Measurements from ENCODE around the gene ZGRF1. TPM values are rescaled to one million over a fixed set of nuclear protein-coding genes. Genes with fewer than 3 reads are reported as not detected.
"Not testable (repeated sequence)": the region's sequence is repeated elsewhere in the genome, so short reads cannot be mapped to it uniquely, and the experiment has no call there.

Gene ZGRF1
- polyA plus RNA-seq, 2 of the 4 experiments (the other 2 are of a cell fraction), result 5.4 to 7.4 TPM

DNA sequence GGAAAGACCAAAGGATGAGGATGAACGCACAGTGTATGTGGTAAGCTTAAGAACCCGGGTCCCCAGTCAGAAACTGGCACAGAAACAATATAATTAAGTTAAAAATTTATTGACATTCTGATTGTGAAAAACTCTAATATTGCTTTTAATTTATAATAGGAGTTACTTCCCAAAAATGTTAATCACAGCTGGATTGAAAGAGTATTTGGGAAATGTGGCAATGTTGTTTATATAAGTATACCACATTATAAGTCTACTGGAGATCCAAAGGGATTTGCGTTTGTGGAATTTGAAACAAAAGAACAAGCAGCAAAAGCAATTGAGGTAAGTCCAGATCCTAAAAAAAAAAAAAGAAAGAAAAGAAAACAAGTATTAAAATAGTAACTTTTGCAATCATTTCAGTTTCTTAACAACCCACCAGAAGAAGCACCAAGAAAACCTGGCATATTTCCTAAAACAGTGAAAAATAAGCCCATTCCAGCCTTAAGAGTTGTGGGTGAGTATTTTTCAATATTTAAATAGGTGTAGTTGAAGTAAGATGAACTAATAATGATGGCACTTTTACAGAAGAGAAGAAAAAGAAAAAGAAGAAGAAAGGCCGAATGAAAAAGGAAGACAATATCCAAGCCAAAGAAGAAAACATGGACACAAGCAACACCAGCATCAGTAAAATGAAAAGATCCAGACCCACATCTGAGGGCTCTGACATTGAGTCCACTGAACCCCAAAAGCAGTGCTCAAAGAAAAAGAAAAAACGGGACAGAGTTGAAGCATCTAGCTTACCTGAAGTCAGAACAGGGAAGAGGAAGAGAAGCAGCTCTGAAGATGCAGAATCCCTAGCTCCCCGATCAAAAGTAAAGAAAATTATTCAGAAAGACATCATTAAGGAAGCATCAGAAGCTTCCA lies 10.2 kb upstream of the ZGRF1 start:
- no peak for ATAC-seq
- Histone ChIP-seq H3K4me1 (no peaks in the 10 kb centered on the region), H3K4me3 (no peak overlapping the region), H3K4me2 (no peak overlapping the region), H3K9me3 (no peaks in the 10 kb centered on the region), H3K27ac (no peak overlapping the region)
- no peak for DNase-seq (ENCODE audit: low read depth in 1 of 2, low spot score in 1 of 2)
- ChIA-PET POLR2A (no interaction called here), CTCF (interaction anchor here (1.4 kb wide), 1 partner anchor 10 kb away, joined by 4 read pairs; the partner anchor contains the start of gene LARP7)
- TF ChIP-seq, protein P1, sequence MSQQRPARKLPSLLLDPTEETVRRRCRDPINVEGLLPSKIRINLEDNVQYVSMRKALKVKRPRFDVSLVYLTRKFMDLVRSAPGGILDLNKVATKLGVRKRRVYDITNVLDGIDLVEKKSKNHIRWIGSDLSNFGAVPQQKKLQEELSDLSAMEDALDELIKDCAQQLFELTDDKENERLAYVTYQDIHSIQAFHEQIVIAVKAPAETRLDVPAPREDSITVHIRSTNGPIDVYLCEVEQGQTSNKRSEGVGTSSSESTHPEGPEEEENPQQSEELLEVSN (IDR thresholded peaks at IDR 0.05; ENCODE audit: borderline replicate concordance, low read depth), result no peak
- TF ChIP-seq MAFK (IDR thresholded peaks at IDR 0.05; ENCODE audit: partially characterized antibody) (no peak), FOXS1 (CRISPR knock-in tag; IDR thresholded peaks at IDR 0.05) (no peak), EHMT2 (IDR thresholded peaks at IDR 0.05; ENCODE audit: low read depth) (no peak), MAZ (IDR thresholded peaks at IDR 0.05; ENCODE audit: borderline replicate concordance, low read depth, low read length) (no peak), RCOR1 (IDR thresholded peaks at IDR 0.05; ENCODE audit: low read depth, low read length) (no peak), HEYL (CRISPR knock-in tag; IDR thresholded peaks at IDR 0.05) (no peak), CBX8 (IDR thresholded peaks at IDR 0.05) (no peak), CEBPB (IDR thresholded peaks at IDR 0.05) (no peak), TP53 (CRISPR knock-in tag; IDR thresholded peaks at IDR 0.05) (no peak), ZC3H11A (IDR thresholded peaks at IDR 0.05) (no peak), ZFP36 (IDR thresholded peaks at IDR 0.05; ENCODE audit: borderline replicate concordance, partially characterized antibody) (no peak), EP300 (IDR thresholded peaks at IDR 0.05) (no peak), POLR2AphosphoS2 (conservative IDR thresholded peaks at IDR 0.05; ENCODE audit: low read length) (no peak)
- TF ChIP-seq, protein P2, sequence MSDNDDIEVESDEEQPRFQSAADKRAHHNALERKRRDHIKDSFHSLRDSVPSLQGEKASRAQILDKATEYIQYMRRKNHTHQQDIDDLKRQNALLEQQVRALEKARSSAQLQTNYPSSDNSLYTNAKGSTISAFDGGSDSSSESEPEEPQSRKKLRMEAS (IDR thresholded peaks at IDR 0.05), result no peak
- TF ChIP-seq, protein P3, sequence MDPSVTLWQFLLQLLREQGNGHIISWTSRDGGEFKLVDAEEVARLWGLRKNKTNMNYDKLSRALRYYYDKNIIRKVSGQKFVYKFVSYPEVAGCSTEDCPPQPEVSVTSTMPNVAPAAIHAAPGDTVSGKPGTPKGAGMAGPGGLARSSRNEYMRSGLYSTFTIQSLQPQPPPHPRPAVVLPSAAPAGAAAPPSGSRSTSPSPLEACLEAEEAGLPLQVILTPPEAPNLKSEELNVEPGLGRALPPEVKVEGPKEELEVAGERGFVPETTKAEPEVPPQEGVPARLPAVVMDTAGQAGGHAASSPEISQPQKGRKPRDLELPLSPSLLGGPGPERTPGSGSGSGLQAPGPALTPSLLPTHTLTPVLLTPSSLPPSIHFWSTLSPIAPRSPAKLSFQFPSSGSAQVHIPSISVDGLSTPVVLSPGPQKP (IDR thresholded peaks at IDR 0.05; ENCODE audit: low read depth, low read length), result no peak
- TF ChIP-seq, protein P4, sequence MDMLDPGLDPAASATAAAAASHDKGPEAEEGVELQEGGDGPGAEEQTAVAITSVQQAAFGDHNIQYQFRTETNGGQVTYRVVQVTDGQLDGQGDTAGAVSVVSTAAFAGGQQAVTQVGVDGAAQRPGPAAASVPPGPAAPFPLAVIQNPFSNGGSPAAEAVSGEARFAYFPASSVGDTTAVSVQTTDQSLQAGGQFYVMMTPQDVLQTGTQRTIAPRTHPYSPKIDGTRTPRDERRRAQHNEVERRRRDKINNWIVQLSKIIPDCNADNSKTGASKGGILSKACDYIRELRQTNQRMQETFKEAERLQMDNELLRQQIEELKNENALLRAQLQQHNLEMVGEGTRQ (IDR thresholded peaks at IDR 0.05), result no peak
- TF ChIP-seq, protein P5, sequence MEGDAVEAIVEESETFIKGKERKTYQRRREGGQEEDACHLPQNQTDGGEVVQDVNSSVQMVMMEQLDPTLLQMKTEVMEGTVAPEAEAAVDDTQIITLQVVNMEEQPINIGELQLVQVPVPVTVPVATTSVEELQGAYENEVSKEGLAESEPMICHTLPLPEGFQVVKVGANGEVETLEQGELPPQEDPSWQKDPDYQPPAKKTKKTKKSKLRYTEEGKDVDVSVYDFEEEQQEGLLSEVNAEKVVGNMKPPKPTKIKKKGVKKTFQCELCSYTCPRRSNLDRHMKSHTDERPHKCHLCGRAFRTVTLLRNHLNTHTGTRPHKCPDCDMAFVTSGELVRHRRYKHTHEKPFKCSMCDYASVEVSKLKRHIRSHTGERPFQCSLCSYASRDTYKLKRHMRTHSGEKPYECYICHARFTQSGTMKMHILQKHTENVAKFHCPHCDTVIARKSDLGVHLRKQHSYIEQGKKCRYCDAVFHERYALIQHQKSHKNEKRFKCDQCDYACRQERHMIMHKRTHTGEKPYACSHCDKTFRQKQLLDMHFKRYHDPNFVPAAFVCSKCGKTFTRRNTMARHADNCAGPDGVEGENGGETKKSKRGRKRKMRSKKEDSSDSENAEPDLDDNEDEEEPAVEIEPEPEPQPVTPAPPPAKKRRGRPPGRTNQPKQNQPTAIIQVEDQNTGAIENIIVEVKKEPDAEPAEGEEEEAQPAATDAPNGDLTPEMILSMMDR (IDR thresholded peaks at IDR 0.05), result no peak
- no peak for FAIRE-seq
- 86% methylated on average over 6 of the region's 6 CpGs for WGBS (ENCODE audit: missing lambda C conversion rate)

DNA sequence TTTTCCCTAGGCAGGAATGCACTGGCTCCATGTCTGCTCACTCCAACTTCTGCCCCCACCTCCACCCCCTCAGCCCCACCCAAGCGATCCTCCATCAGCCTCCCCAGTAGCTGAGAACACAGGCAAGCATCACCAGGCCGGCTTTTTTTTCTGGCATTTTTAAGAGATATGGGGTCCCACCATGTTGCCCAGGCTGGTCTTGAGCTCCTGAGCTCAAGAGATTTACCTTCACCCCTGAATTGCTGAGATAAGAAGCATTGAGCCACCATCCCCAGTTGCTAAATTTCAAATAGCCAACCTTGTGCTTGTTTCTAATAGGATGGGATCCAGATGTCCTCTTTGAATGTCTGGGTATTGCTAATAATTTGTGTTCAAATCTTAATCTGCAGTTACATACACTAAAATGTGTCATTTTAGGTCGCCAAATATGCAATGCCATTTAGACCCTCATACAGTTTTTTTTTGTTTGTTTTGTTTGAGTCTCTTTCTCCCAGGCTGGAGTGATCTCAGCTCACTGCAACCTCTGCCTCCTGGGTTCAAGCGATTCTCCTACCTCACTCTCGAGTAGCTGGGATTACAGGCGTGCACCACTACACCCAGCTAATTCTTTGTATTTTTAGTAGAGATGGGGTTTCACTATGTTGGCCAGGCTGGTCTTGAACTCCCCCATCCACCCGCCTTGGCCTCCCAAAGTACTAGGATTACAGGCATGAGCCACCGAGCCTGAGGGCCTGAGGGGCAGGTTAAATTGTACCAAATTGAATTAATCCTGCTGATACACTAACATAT lies 9.0 kb upstream of the ZGRF1 start:
- CTCF ChIA-PET, result interaction anchor here (0.6 to 1.4 kb wide), 2 partner anchors 8 to 197 kb away, joined by 4 read pairs; partner anchors contain the start of gene LARP7
- 87% methylated on average over 6 of the region's 8 CpGs for WGBS (ENCODE audit: missing lambda C conversion rate)
- Histone ChIP-seq H3K4me3 (no peak overlapping the region), H3K4me1 (no peaks in the 10 kb centered on the region), H3K9me3 (no peaks in the 10 kb centered on the region), H3K4me2 (no peak overlapping the region), H3K27ac (no peak overlapping the region)
- no peak for ATAC-seq
- POLR2A ChIA-PET, result no interaction called here
- DNase-seq (ENCODE audit: low read depth in 1 of 2, low spot score in 1 of 2), result no peak
- no peak for FAIRE-seq
- TF ChIP-seq EHF (CRISPR knock-in tag; IDR thresholded peaks at IDR 0.05) (no peak), JUNB (IDR thresholded peaks at IDR 0.05) (no peak), BHLHE40 (IDR thresholded peaks at IDR 0.05; ENCODE audit: low read depth, low read length) (no peak), CBX2 (IDR thresholded peaks at IDR 0.05; ENCODE audit: borderline replicate concordance, low read depth) (no peak), NPAS2 (CRISPR knock-in tag; IDR thresholded peaks at IDR 0.05; ENCODE audit: borderline replicate concordance) (no peak), RCOR1 (IDR thresholded peaks at IDR 0.05; ENCODE audit: low read depth, low read length) (no peak), HEYL (CRISPR knock-in tag; IDR thresholded peaks at IDR 0.05) (no peak), SREBF2 (IDR thresholded peaks at IDR 0.05) (no peak)

DNA sequence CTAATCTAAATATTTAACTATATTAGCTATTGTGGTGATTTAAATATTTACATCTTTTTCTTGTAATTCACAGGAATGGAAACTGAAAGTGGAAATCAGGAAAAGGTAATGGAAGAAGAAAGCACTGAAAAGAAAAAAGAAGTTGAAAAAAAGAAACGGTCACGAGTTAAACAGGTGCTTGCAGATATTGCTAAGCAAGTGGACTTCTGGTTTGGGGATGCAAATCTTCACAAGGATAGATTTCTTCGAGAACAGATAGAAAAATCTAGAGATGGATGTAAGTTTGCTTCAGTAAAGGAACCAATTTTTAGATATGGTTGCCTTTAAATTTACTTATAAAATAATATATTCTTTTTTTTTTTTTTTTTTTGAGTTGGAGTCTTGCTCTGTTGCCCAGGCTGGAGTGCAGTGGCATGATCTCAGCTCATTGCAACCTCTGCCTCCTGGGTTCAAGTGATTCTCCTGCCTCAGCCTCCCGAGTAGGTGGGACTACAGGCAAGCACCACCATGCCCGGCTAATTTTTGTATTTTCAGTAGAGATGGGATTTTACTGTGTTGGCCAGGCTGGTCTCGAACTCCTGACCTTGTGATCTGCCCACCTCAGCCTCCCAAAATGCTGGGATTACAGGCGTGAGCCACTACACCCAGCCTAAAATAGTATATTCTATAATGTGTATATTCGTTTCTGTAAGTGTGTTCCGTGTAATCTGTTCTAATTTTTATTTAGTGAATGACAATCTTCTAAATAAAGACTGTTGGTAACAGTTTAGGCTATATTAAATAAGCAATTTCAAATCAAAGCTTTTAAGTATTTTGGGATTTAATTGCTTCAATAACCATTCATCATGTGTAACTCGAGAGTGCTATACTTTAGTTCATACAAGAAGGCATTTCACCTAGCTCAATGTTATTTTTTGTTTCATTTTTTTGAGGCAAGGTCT lies 8.2 kb upstream of the ZGRF1 start:
- DNase-seq (ENCODE audit: low read depth in 1 of 2, low spot score in 1 of 2); ATAC-seq; POLR2A ChIA-PET; H3K9me3 ChIP-seq; H3K4me2 ChIP-seq; H3K27ac ChIP-seq; H3K4me3 ChIP-seq; FAIRE-seq; H3K4me1 ChIP-seq: not testable (repeated sequence)
- CTCF ChIA-PET, result interaction anchor here (1.4 kb wide), 1 partner anchor 7 kb away, joined by 4 read pairs; the partner anchor contains the start of gene LARP7
- WGBS (ENCODE audit: missing lambda C conversion rate), result 89% methylated on average over 10 of the region's 10 CpGs

All from A549 (cell line).